Right atrium auricular region (tissue), 2 donors: ENCODE measurements around the gene LGI4. TPM values are rescaled to one million over a fixed set of nuclear protein-coding genes. Genes with fewer than 3 reads are reported as not detected.
A peak's percentile ranks its signal among the peaks of the same experiment; 100 is the strongest.

Experiments
- DNase-seq: peaks from one replicate; pipeline ENCODE4 v3.0.0-alpha.2; 2019; ENCODE audit warnings: low spot score
- H3K27ac ChIP-seq, 2 donors: fragments of 200-600 bp; sonication (generic); 1 replicate in 1 of 2; 2 replicates in 1 of 2; pipeline ENCODE4 v1.5.1; 2016 to 2019
- H3K27me3 ChIP-seq, 2 donors: fragments of 200-600 bp; sonication (generic); one replicate each; pipeline versions ENCODE4 v1.5.1 to v1.6.0; 2017 to 2019
- H3K36me3 ChIP-seq: fragments of 200-600 bp; sonication (generic); one replicate; pipeline ENCODE4 v1.5.1; 2016
- H3K4me1 ChIP-seq, 2 donors: fragments of 200-600 bp; sonication (generic); one replicate each; pipeline versions ENCODE4 v1.5.1 to v1.6.0; 2017 to 2019
- H3K4me3 ChIP-seq, 2 donors: fragments of 200-600 bp; sonication (generic); 1 replicate in 1 of 2; 2 replicates in 1 of 2; pipeline ENCODE4 v1.5.1; 2017 to 2019; ENCODE audit warnings: mild to moderate bottlenecking in 1 of 2, moderate library complexity in 1 of 2
- H3K9me3 ChIP-seq, 2 donors: fragments of 200-600 bp; sonication (generic); one replicate each; pipeline ENCODE4 v1.5.1; 2019
- total RNA-seq, 2 donors: library from RNA; depleted of rRNA; stranded (reverse); fragments of >200 nt; gene quantifications; one replicate each; pipeline ENCODE4 v1.1.0, GENCODE V29; 2016
- TF ChIP-seq, protein P1 (sequence below), 2 donors: fragments of 200-600 bp; sonication (generic); IDR thresholded peaks; one replicate each; pipeline ENCODE4 v1.5.1; 2019; ENCODE audit warnings: antibody characterized with exemption in 2 of 2

Gene LGI4
- total RNA-seq, 2 donors from 2014 or later = 10.9 to 42.5 TPM

DNA sequence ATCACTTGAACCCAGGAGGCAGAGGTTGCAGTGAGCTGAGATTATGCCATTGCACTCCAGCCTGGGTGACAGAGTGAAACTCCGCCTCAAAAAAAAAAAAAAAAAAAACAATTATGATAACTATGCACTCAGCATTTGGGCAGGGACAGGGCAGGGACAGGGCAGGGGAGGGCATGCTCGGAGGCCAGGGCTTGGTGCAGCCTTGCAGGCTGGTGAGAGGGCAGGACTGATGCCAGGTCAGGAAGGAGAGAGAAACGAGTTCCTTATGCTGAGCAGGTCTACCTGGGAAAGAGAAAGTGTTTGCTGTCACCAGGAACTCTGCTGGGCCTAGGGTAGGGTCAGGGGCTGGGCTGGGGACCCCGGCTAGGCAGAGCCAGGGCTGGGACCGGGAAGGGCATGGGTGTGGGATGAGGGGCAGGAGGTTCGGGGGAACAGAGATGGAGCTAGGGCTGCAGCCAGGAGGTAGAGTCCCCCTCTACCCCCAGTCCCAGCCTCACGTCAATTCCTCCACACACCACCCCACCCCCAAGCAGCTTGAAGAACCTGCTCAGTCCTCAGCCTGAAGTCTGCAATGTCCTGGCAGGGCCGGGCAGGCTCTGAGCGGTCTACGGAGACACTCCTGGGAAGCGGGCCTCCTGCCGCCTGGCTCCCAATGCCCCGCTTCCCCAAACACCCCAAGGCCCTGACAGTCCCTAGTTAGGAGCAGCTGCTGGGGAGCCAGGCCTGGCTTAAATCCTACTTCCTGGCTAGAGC is 16.4 kb downstream of the LGI4 start:
- Histone ChIP-seq H3K36me3 (no peaks in the 10 kb centered on the region), H3K27ac (peak overlapping the region in 1 of 2 donors; percentile 43), H3K27me3 (no peaks in the 10 kb centered on the region), H3K4me1 (peaks cover 0 to 25% of the 10 kb centered on the region in 2 donors), H3K4me3 (no peak overlapping the region), H3K9me3 (no peaks in the 10 kb centered on the region)
- DNase-seq = no peak
- TF ChIP-seq, protein P1, sequence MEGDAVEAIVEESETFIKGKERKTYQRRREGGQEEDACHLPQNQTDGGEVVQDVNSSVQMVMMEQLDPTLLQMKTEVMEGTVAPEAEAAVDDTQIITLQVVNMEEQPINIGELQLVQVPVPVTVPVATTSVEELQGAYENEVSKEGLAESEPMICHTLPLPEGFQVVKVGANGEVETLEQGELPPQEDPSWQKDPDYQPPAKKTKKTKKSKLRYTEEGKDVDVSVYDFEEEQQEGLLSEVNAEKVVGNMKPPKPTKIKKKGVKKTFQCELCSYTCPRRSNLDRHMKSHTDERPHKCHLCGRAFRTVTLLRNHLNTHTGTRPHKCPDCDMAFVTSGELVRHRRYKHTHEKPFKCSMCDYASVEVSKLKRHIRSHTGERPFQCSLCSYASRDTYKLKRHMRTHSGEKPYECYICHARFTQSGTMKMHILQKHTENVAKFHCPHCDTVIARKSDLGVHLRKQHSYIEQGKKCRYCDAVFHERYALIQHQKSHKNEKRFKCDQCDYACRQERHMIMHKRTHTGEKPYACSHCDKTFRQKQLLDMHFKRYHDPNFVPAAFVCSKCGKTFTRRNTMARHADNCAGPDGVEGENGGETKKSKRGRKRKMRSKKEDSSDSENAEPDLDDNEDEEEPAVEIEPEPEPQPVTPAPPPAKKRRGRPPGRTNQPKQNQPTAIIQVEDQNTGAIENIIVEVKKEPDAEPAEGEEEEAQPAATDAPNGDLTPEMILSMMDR (IDR thresholded peaks at IDR 0.05) = no peak

DNA sequence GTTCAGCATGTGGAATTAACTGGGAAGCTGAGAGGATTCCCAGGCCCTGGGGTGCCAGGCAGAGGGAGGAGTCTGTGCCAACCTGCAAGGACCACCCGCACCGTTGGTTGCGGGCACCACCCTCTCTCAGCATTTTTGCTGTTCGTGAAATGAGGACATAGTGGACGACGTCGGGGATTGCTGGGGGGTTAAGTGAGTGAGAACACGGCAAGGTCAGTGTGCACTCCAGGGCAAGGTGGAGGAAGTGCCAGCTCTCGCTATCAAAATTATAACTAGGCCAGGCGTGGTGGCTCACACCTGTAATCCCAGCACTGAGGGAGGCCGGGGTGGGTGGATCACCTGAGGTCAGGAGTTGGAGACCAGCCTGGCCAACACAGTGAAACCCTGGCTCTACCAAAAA is 17.1 kb downstream of the LGI4 start:
- no peaks in the 10 kb centered on the region for H3K36me3 ChIP-seq
- no peak for DNase-seq
- H3K27ac ChIP-seq = no peak overlapping the region
- peaks cover 0 to 19% of the 10 kb centered on the region in 2 donors for H3K4me1 ChIP-seq
- no peaks in the 10 kb centered on the region for H3K27me3 ChIP-seq
- TF ChIP-seq, protein P1 (IDR thresholded peaks at IDR 0.05) = no peak
- H3K9me3 ChIP-seq = no peaks in the 10 kb centered on the region
- no peak overlapping the region for H3K4me3 ChIP-seq

DNA sequence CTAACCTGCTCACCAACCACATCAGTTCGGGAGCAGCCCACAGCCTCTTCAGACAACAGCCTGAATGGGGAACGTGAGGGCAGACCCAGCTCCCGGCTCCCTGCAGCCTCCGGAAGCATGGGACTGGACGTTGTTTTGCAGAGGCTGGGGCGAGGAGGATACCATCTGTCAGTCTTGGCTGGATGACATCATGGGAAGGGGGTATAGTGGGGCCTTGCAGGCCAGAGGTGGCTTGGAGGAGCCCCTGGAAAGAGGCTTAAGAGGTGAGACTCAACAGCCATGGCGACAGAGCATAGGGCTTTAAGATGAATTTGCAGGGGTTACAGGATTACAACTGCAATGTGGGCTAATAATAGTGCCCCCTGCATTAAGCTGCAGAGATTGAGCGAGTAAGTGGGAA is 17.7 kb downstream of the LGI4 start:
- peaks cover 0 to 12% of the 10 kb centered on the region in 2 donors for H3K4me1 ChIP-seq
- H3K27me3 ChIP-seq = no peaks in the 10 kb centered on the region
- DNase-seq = no peak
- H3K27ac ChIP-seq = no peak overlapping the region
- H3K36me3 ChIP-seq = no peaks in the 10 kb centered on the region
- H3K4me3 ChIP-seq = no peak overlapping the region
- H3K9me3 ChIP-seq = no peaks in the 10 kb centered on the region
- TF ChIP-seq, protein P1 (IDR thresholded peaks at IDR 0.05) = no peak

DNA sequence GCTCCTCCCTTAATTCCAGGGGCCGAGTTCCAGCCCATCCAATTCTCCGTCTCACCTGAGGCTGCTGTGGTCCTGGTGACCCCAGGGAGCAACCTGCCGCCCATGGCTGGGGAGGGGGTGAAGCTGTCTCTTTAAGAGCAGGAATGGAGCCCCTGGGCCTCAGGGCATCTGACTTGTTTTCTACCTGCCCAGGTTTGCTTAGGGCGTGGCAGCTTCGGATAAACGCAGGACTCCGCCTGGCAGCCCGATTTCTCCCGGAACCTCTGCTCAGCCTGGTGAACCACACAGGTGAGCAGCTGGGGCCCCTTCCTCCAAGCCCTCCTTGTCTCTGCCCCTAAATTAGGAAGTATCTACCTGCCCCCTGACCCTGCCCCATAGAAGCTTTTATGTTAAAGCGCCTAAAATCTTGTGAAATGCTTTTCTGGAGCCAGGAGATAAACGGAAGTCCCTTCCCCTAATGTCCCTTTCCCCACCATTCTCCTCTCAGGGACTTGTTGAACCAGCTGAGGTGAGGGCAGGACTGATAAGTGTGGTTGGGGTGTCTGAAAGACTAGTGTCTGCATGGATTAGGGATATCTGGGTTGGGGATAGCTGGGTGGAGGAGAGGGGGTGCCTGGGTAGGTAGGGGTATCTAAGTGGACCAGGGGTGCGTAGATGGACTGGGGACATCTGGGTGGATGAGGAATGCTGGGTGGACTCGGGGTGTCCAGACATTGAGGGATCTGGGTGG is 18.6 kb downstream of the LGI4 start:
- DNase-seq = no peak
- no peaks in the 10 kb centered on the region for H3K36me3 ChIP-seq
- H3K9me3 ChIP-seq = no peaks in the 10 kb centered on the region
- peak overlapping the region in 1 of 2 donors; percentile 4 for H3K4me3 ChIP-seq
- H3K27me3 ChIP-seq = no peaks in the 10 kb centered on the region
- H3K27ac ChIP-seq = no peak overlapping the region
- H3K4me1 ChIP-seq = peaks cover 0 to 12% of the 10 kb centered on the region in 2 donors
- TF ChIP-seq, protein P1 (IDR thresholded peaks at IDR 0.05) = no peak

DNA sequence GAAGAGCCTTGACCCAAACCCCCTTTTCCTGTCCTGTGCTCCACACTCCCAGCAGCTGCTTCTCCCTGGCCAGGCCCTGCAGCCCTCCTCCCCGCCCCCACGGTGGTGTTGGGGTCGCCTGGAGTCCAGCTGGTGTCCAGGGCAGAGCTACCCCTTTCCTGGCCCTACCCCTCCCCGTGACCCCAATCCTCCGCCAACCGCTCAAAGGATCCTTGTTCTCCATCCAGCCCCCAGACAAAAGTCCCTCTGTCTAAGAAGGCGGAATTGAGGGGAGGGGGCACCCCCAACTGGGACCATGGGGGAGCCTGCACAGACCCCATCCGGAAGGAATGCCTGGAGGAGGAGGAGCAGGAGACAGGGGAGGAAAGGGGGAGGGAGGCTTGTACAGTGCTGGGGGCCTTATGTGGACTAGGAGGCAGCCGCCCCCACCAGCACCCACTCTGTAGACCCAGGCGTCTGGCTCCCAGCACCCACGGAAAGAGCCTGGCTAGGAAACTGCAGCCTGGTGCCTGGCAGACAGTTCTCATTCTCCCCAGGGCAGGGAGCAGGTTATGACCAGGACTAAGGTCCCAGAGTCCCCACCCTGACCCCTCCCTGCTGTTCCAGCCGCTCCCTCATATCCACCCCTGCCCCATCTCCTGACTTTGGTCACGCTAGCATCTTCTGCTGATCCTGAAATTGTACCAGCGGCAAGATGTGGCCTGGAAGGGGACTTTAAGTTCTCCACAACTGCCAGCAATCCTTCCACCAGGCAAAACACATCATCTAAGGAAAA is 19.5 kb downstream of the LGI4 start, which contains the start of gene FXYD3:
Gene FXYD3 (plus strand): TSS at position 647 of the 775 bp plus-strand sequence. CDS start 3,554 bp downstream, outside the sequence.
- DNase-seq = no peak
- TF ChIP-seq, protein P1 (IDR thresholded peaks at IDR 0.05) = no peak
- Histone ChIP-seq H3K9me3 (no peaks in the 10 kb centered on the region), H3K4me3 (peak within 1 kb of the TSS; percentile 27 to 39), H3K4me1 (peaks cover 0 to 12% of the 10 kb centered on the region in 2 donors), H3K27ac (peak within 1 kb of the TSS in 1 of 2 donors; percentile 15), H3K36me3 (no peaks in the 10 kb centered on the region), H3K27me3 (no peaks in the 10 kb centered on the region)
